Naive thymus-derived CD8-positive, alpha-beta T cell (primary cell): ENCODE measurements around the gene VHLL. TPM values are rescaled to one million over a fixed set of nuclear protein-coding genes. Genes with fewer than 3 reads are reported as not detected.
"Not testable (repeated sequence)": the region's sequence is repeated elsewhere in the genome, so short reads cannot be mapped to it uniquely, and the experiment has no call there.

ENCODE experiments used
- ATAC-seq, 2 donors: fragments of 150-1000 bp; cut with Tn5 transposase in 1 of 2; sonication (Bioruptor Pico), chemical (Tn5 transposase) in 1 of 2; 1 replicate in 1 of 2; 2 replicates in 1 of 2; pipeline ENCODE4 v1.10.0; 2021; ENCODE audit warnings: mild to moderate bottlenecking in 2 of 2, moderate library complexity in 2 of 2
- POLR2A ChIA-PET: fragments of 350-600 bp; sonication (Branson Sonifier 250); formaldehyde crosslinking; loops from one replicate; lab custom pipeline; 2021; ENCODE audit warnings: antibody characterized with exemption; lab: Charles Lee
- DNase-seq, 10 donors: peaks; one replicate each; pipeline versions ENCODE4 v3.0.0 to v3.0.0-alpha.2; 2020 to 2022
- H3K27ac Mint-ChIP-seq, 10 donors: one replicate each; pipeline ENCODE4 v1.8.0; 2020 to 2022; ENCODE audit warnings: mild to moderate bottlenecking in 10 of 10, mixed read lengths in 10 of 10, moderate library complexity in 4 of 10, inconsistent platforms in 1 of 10
- H3K27me3 Mint-ChIP-seq, 5 donors: one replicate each; pipeline ENCODE4 v1.8.0; 2021 to 2022; ENCODE audit warnings: mixed read lengths in 5 of 5
- H3K36me3 Mint-ChIP-seq, 3 donors: one replicate each; pipeline ENCODE4 v1.8.0; 2020 to 2022; ENCODE audit warnings: mixed read lengths in 3 of 3, mild to moderate bottlenecking in 2 of 3, inconsistent platforms in 1 of 3
- H3K4me1 Mint-ChIP-seq, 4 donors: one replicate each; pipeline ENCODE4 v1.8.0; 2021 to 2022; ENCODE audit warnings: mixed read lengths in 4 of 4
- H3K4me3 Mint-ChIP-seq, 10 donors: one replicate each; pipeline ENCODE4 v1.8.0; 2020 to 2022; ENCODE audit warnings: mild to moderate bottlenecking in 10 of 10, mixed read lengths in 10 of 10, moderate library complexity in 6 of 10, inconsistent platforms in 1 of 10
- H3K9me3 Mint-ChIP-seq, 9 donors: one replicate each; pipeline ENCODE4 v1.8.0; 2020 to 2022; ENCODE audit warnings: mixed read lengths in 9 of 9, mild to moderate bottlenecking in 3 of 9, inconsistent platforms in 1 of 9, moderate library complexity in 1 of 9
- polyA plus RNA-seq, 3 donors: library from polyadenylated mRNA; unstranded; fragments of 300-500 nt; fragmentation: Illumina TruSeq; gene quantifications; one replicate each; pipeline ENCODE4 v1.2.3, GENCODE V29; 2021
- total RNA-seq, 8 experiments: library from RNA in 2 of 8; stranded (reverse) in 2 of 8; gene quantifications; one replicate each; pipeline ENCODE4 v1.2.3 and lab custom pipeline; 2021 to 2026

The VHLL gene
- total RNA-seq (under 1 TPM in 1 of 2 experiments, not detected in 1; 0.78 TPM), polyA plus RNA-seq (not detected), total RNA-seq (lab: John Stamatoyannopoulos, UW) (0 to 0.25 (median 0.07) reads per million in 6 experiments)

- Mint-ChIP-seq H3K27me3 (no peaks in the 10 kb centered on the region), H3K36me3 (no peaks in the 10 kb centered on the region), H3K4me1 (peaks cover 12 to 22% (median 18%) of the 10 kb centered on the region in 4 donors), H3K9me3 (no peaks in the 10 kb centered on the region), H3K27ac (peak within 1 kb of the TSS in 1 of 10 donors; percentile 48), H3K4me3 (no peak within 1 kb of the TSS)
- ATAC-seq, result no peak
- DNase-seq, result no peak
- POLR2A ChIA-PET, result interaction anchor here (0.6 kb wide), 1 partner anchor 252 kb away, joined by 3 read pairs; no protein-coding TSS in a partner anchor
Measured at GRCh38 chr1:156298852-156299357, at the start of gene VHLL. VHLL (minus strand) TSS chr1:156299307; CDS start chr1:156299189, 118 bp downstream.

GRCh38 chr1:156347331-156347730 lies 48.2 kb upstream of the VHLL start:
- no peaks in the 10 kb centered on the region for H3K9me3 Mint-ChIP-seq
- DNase-seq, result no peak
- H3K36me3 Mint-ChIP-seq, result no peaks in the 10 kb centered on the region
- POLR2A ChIA-PET, result no interaction called here
- H3K27ac Mint-ChIP-seq, result no peak overlapping the region
- no peak for ATAC-seq
- peaks cover 0 to 16% (median 11%) of the 10 kb centered on the region in 5 donors for H3K27me3 Mint-ChIP-seq
- H3K4me1 Mint-ChIP-seq, result no peaks in the 10 kb centered on the region
- no peak overlapping the region for H3K4me3 Mint-ChIP-seq

GRCh38 chr1:156346636-156347035 lies 47.5 kb upstream of the VHLL start:
- no peaks in the 10 kb centered on the region for H3K36me3 Mint-ChIP-seq
- H3K4me1 Mint-ChIP-seq, result no peaks in the 10 kb centered on the region
- ATAC-seq, result no peak
- H3K9me3 Mint-ChIP-seq, result no peaks in the 10 kb centered on the region
- no peak overlapping the region for H3K4me3 Mint-ChIP-seq
- POLR2A ChIA-PET, result interaction anchor here (0.7 kb wide), 1 partner anchor 209 kb away, joined by 7 read pairs; no protein-coding TSS in a partner anchor
- H3K27me3 Mint-ChIP-seq, result peaks cover 0 to 16% (median 11%) of the 10 kb centered on the region in 5 donors
- DNase-seq, result no peak
- H3K27ac Mint-ChIP-seq, result no peak overlapping the region

- not testable (repeated sequence) for DNase-seq, H3K9me3 Mint-ChIP-seq, ATAC-seq, H3K27ac Mint-ChIP-seq, H3K4me3 Mint-ChIP-seq, H3K36me3 Mint-ChIP-seq, H3K4me1 Mint-ChIP-seq
- POLR2A ChIA-PET, result interaction anchor here (0.7 kb wide), 2 partner anchors 210 to 211 kb away, joined by 3 to 7 read pairs; no protein-coding TSS in a partner anchor
- H3K27me3 Mint-ChIP-seq, result peaks cover 0 to 16% (median 11%) of the 10 kb centered on the region in 5 donors
Measured at GRCh38 chr1:156346035-156346434, 46.9 kb upstream of the VHLL start.

GRCh38 chr1:156344409-156344808 lies 45.3 kb upstream of the VHLL start:
- Mint-ChIP-seq H3K4me3 (no peak overlapping the region), H3K9me3 (no peaks in the 10 kb centered on the region), H3K27me3 (peaks cover 0 to 15% (median 11%) of the 10 kb centered on the region in 5 donors), H3K36me3 (no peaks in the 10 kb centered on the region), H3K4me1 (peaks cover 0 to under 1% (median 0%) of the 10 kb centered on the region in 4 donors), H3K27ac (no peak overlapping the region)
- DNase-seq, result no peak
- POLR2A ChIA-PET, result no interaction called here
- ATAC-seq, result no peak

- Mint-ChIP-seq H3K27ac (no peak overlapping the region), H3K27me3 (peaks cover 0 to 15% (median 11%) of the 10 kb centered on the region in 5 donors), H3K4me1 (peaks cover 3 to 17% (median 6%) of the 10 kb centered on the region in 4 donors), H3K36me3 (no peaks in the 10 kb centered on the region), H3K4me3 (peak overlapping the region in 1 of 10 donors; percentile 16), H3K9me3 (no peaks in the 10 kb centered on the region)
- POLR2A ChIA-PET, result no interaction called here
- no peak for DNase-seq
- ATAC-seq, result no peak
Measured at GRCh38 chr1:156342166-156342955, 43.3 kb upstream of the VHLL start.

GRCh38 chr1:156338180-156338976 lies 39.3 kb upstream of the VHLL start, which contains the start of the genes CCT3 and TSACC:
CCT3 (minus strand) TSS chr1:156338292; CDS start chr1:156338184, 108 bp downstream.
TSACC (plus strand) TSS chr1:156338526; CDS start chr1:156339758, 1,232 bp downstream.
- Mint-ChIP-seq H3K27me3 (no peaks in the 10 kb centered on the region), H3K4me1 (peaks cover 10 to 45% (median 35%) of the 10 kb centered on the region in 4 donors), H3K27ac (peak within 1 kb of the TSS; percentile 89 to 99 (median 98)), H3K36me3 (peaks cover 0 to 26% (median 6%) of the 10 kb centered on the region in 3 donors), H3K9me3 (no peaks in the 10 kb centered on the region), H3K4me3 (peak within 1 kb of the TSS; percentile 92 to 99 (median 96))
- DNase-seq (peak; percentile 98 to 100 (median 99)), ATAC-seq (peak; percentile 92 to 93)
- POLR2A ChIA-PET, result interaction anchor here (0.6 to 1.3 kb wide), 5 partner anchors 20 to 254 kb away, joined by 3 to 8 read pairs (median 3); partner anchors contain the start of genes MEF2D, PMF1 and SMG5

- no peaks in the 10 kb centered on the region for H3K9me3 Mint-ChIP-seq
Measured at GRCh38 chr1:156337888-156338179, 38.7 kb upstream of the VHLL start.

GRCh38 chr1:156337052-156337887 lies 38.2 kb upstream of the VHLL start:
- Mint-ChIP-seq H3K4me3 (peak overlapping the region; percentile 92 to 99 (median 96)), H3K27me3 (no peaks in the 10 kb centered on the region), H3K4me1 (peaks cover 10 to 45% (median 35%) of the 10 kb centered on the region in 4 donors), H3K27ac (peak overlapping the region; percentile 89 to 99 (median 98)), H3K9me3 (no peaks in the 10 kb centered on the region), H3K36me3 (peaks cover 0 to 35% (median 8%) of the 10 kb centered on the region in 3 donors)
- DNase-seq, result no peak
- ATAC-seq, result peak in 1 of 2 donors; percentile 0
- POLR2A ChIA-PET, result interaction anchor here (1.0 to 1.3 kb wide), 4 partner anchors 54 to 255 kb away, joined by 3 to 8 read pairs (median 4); partner anchors contain the start of genes MEF2D, PMF1 and SMG5

More at GRCh38 chr1:156337888-156338179, 38.7 kb upstream of the VHLL start:
- ATAC-seq (no peak), DNase-seq (peak in 2 of 10 donors; percentile 8 to 29)
- Mint-ChIP-seq H3K4me3 (peak overlapping the region; percentile 92 to 99 (median 96)), H3K4me1 (peaks cover 10 to 45% (median 35%) of the 10 kb centered on the region in 4 donors), H3K36me3 (peaks cover 0 to 30% (median 8%) of the 10 kb centered on the region in 3 donors), H3K27ac (peak overlapping the region; percentile 89 to 99 (median 98)), H3K27me3 (no peaks in the 10 kb centered on the region)
- POLR2A ChIA-PET, result interaction anchor here (1.0 to 1.3 kb wide), 4 partner anchors 55 to 254 kb away, joined by 3 to 8 read pairs (median 4); partner anchors contain the start of genes MEF2D, PMF1 and SMG5

- peak overlapping the region; percentile 92 to 99 (median 96) for H3K4me3 Mint-ChIP-seq
Measured at GRCh38 chr1:156336242-156336641, 37.1 kb upstream of the VHLL start.

GRCh38 chr1:156323179-156323578 lies 24.1 kb upstream of the VHLL start:
- H3K36me3 Mint-ChIP-seq, result peaks cover 0 to 76% (median 17%) of the 10 kb centered on the region in 3 donors
- H3K27me3 Mint-ChIP-seq, H3K9me3 Mint-ChIP-seq, H3K4me3 Mint-ChIP-seq, H3K27ac Mint-ChIP-seq, DNase-seq, ATAC-seq, H3K4me1 Mint-ChIP-seq: not testable (repeated sequence)
- POLR2A ChIA-PET, result interaction anchor here (1.1 kb wide), 1 partner anchor 22 kb away, joined by 3 read pairs; no protein-coding TSS in a partner anchor

More at GRCh38 chr1:156336242-156336641, 37.1 kb upstream of the VHLL start:
- POLR2A ChIA-PET, result interaction anchor here (0.7 kb wide), 1 partner anchor 449 kb away, joined by 3 read pairs; no protein-coding TSS in a partner anchor
- ATAC-seq, result no peak
- DNase-seq, result no peak
- no peaks in the 10 kb centered on the region for H3K27me3 Mint-ChIP-seq
- H3K9me3 Mint-ChIP-seq, result no peaks in the 10 kb centered on the region
- H3K4me1 Mint-ChIP-seq, result peaks cover 10 to 45% (median 35%) of the 10 kb centered on the region in 4 donors
- H3K36me3 Mint-ChIP-seq, result peaks cover 0 to 46% (median 10%) of the 10 kb centered on the region in 3 donors
- H3K27ac Mint-ChIP-seq, result peak overlapping the region in 7 of 10 donors; percentile 32 to 99 (median 81)
